Peyer's patch (tissue), 4 donors: ENCODE measurements around the gene MAN1A2.

Experiments used
- POLR2A ChIP-seq, 2 donors: fragments of 450-650 bp; IDR thresholded peaks; one replicate each; pipeline ENCODE4 v1.5.1; 2017; ENCODE audit warnings: antibody characterized with exemption in 2 of 2, mild to moderate bottlenecking in 2 of 2, moderate library complexity in 2 of 2
- TF ChIP-seq, protein P1 (sequence below), 6 experiments: fragments of 450-650 bp in 4 of 6; fragments of 200-600 bp in 2 of 6; sonication (generic) in 1 of 6; IDR thresholded peaks; one replicate each; pipeline ENCODE4 v1.5.1; 2017 to 2019; ENCODE audit warnings: antibody characterized with exemption in 6 of 6, mild to moderate bottlenecking in 3 of 6, moderate library complexity in 1 of 6

DNA sequence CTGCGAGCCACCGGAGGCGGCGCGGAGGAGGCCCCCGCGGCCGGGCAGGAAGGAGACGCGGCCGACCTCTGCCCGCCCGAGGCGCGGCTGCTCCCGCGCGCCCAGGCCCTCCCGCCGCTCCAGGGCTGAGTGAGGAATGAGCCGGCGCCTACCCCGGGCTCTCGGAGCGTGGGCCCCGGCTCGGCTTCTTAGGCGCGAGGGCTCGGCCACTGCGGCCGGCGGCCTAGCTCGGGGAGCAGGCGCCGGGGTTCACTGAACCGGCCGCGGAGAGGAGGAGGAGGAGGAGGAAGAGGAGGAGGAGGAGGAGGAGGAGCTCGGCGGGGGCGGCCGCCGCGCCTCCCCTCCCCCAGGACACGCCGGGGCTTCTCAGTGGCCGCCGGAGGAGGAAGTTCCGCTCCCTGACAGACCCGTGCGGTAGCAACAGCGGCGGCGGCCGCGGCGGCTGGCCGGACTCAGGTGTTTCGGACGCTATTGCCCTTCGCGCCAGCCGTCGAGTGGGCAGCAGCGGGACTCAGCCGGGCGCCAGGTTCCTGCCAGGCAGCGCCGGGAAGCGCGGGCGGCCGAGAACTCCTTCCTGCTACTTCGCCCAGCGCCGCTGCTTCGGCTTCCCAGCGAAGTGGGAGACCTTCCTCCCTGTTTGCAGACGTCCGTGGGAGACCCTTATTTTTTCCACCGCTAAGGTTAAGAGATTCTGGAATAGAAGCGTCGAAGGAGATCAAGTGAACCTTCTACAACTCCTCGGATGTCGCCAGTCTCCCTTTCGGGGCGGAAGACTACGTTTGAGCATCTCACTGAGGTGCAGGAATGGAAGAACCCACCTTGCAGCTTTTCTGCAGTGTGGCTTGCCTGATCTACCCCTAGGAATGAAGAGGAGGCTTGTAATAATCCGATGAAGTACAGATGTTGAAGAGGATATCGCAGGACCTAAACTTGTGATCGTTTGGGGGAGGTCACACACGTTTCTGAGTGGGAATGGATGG, at the start of gene MAN1A2:
- TF ChIP-seq, protein P1, sequence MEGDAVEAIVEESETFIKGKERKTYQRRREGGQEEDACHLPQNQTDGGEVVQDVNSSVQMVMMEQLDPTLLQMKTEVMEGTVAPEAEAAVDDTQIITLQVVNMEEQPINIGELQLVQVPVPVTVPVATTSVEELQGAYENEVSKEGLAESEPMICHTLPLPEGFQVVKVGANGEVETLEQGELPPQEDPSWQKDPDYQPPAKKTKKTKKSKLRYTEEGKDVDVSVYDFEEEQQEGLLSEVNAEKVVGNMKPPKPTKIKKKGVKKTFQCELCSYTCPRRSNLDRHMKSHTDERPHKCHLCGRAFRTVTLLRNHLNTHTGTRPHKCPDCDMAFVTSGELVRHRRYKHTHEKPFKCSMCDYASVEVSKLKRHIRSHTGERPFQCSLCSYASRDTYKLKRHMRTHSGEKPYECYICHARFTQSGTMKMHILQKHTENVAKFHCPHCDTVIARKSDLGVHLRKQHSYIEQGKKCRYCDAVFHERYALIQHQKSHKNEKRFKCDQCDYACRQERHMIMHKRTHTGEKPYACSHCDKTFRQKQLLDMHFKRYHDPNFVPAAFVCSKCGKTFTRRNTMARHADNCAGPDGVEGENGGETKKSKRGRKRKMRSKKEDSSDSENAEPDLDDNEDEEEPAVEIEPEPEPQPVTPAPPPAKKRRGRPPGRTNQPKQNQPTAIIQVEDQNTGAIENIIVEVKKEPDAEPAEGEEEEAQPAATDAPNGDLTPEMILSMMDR (IDR thresholded peaks at IDR 0.05) = peak in 2 of 6 experiments; percentile 10 to 20
- TF ChIP-seq POLR2A (IDR thresholded peaks at IDR 0.05) = peak; percentile 74 to 81
